T-helper 9 cell (primary cell): ENCODE data around the gene ARMCX2.
"Not testable (repeated sequence)": the region's sequence is repeated elsewhere in the genome, so short reads cannot be mapped to it uniquely, and the experiment has no call there.

Experiments
- DNase-seq: peaks from one replicate; pipeline ENCODE4 v3.0.0-alpha.2; 2020
- total RNA-seq, 2 donors: gene quantifications; one replicate each; lab custom pipeline; 2026; lab: John Stamatoyannopoulos, UW

ARMCX2 gene
- 1.7 to 5.4 reads per million in 2 donors for total RNA-seq

- DNase-seq, result no peak
These were observed at the start of gene ARMCX2 for GRCh38 chrX:101659601-101660063. TSS of gene ARMCX2 (minus strand) at chrX:101659850. CDS start at chrX:101657588, 2,262 bp downstream.

GRCh38 chrX:101709384-101709783, 49.7 kb upstream of the ARMCX2 start:
- DNase-seq, result no peak

GRCh38 chrX:101708163-101708562, 48.5 kb upstream of the ARMCX2 start:
- no peak for DNase-seq

GRCh38 chrX:101693476-101693875, 33.8 kb upstream of the ARMCX2 start:
- no peak for DNase-seq

- DNase-seq, result no peak
These were observed 32.2 kb upstream of the ARMCX2 start for GRCh38 chrX:101691835-101692234.

GRCh38 chrX:101686574-101686973, 26.9 kb upstream of the ARMCX2 start:
- DNase-seq, result no peak

- DNase-seq, result no peak
These were observed 26.3 kb upstream of the ARMCX2 start for GRCh38 chrX:101685923-101686322.

- no peak for DNase-seq
These were observed 23.1 kb upstream of the ARMCX2 start for GRCh38 chrX:101682723-101683122.

GRCh38 chrX:101677028-101677427, 17.4 kb upstream of the ARMCX2 start:
- no peak for DNase-seq

GRCh38 chrX:101676571-101676970, 16.9 kb upstream of the ARMCX2 start:
- no peak for DNase-seq

- no peak for DNase-seq
These were observed 8.5 kb upstream of the ARMCX2 start for GRCh38 chrX:101668143-101668542.

- peak; percentile 40 for DNase-seq
These were observed 774 bp downstream of the ARMCX2 start for GRCh38 chrX:101658661-101659491.

- no peak for DNase-seq
These were observed 2.2 kb downstream of the ARMCX2 start for GRCh38 chrX:101657495-101657894.

GRCh38 chrX:101656817-101657216, 2.8 kb downstream of the ARMCX2 start:
- no peak for DNase-seq

GRCh38 chrX:101655534-101655933, 4.1 kb downstream of the ARMCX2 start:
- no peak for DNase-seq

- DNase-seq, result not testable (repeated sequence)
These were observed 11.9 kb downstream of the ARMCX2 start for GRCh38 chrX:101647716-101648115.

- no peak for DNase-seq
These were observed 17.6 kb downstream of the ARMCX2 start for GRCh38 chrX:101642093-101642492.

- no peak for DNase-seq
These were observed 20.1 kb downstream of the ARMCX2 start for GRCh38 chrX:101639583-101639982.

- DNase-seq, result no peak
These were observed 40.3 kb downstream of the ARMCX2 start for GRCh38 chrX:101619364-101619763.

- DNase-seq, result peak; percentile 60
These were observed 42.1 kb downstream of the ARMCX2 start, which contains the start of gene ARMCX6 for GRCh38 chrX:101617211-101618191. TSS of gene ARMCX6 (minus strand) at chrX:101618000. CDS start at chrX:101616620, 1,380 bp downstream.

- no peak for DNase-seq
These were observed 53.9 kb downstream of the ARMCX2 start for GRCh38 chrX:101605728-101606127.
